Nephron (organoid): ENCODE results near the gene ELP4.

ENCODE experiments used
- H3K27ac Mint-ChIP-seq, 3 experiments: 2 replicates each; pipeline ENCODE4 v1.8.0; 2020; ENCODE audit warnings: mixed read lengths in 3 of 3, mild to moderate bottlenecking in 2 of 3, moderate library complexity in 1 of 3
- H3K27me3 Mint-ChIP-seq: 2 replicates; pipeline ENCODE4 v1.8.0; 2021; ENCODE audit warnings: low read depth, mild to moderate bottlenecking, moderate library complexity, mixed read lengths
- H3K36me3 Mint-ChIP-seq: 2 replicates; pipeline ENCODE4 v1.8.0; 2020; ENCODE audit warnings: low read depth, mixed read lengths
- H3K4me1 Mint-ChIP-seq: 2 replicates; pipeline ENCODE4 v1.8.0; 2020; ENCODE audit warnings: mixed read lengths
- H3K4me3 Mint-ChIP-seq, 3 experiments: 2 replicates each; pipeline ENCODE4 v1.8.0; 2020; ENCODE audit warnings: mild to moderate bottlenecking in 3 of 3, mixed read lengths in 3 of 3, moderate library complexity in 2 of 3
- H3K9me3 Mint-ChIP-seq: 2 replicates; pipeline ENCODE4 v1.8.0; 2020; ENCODE audit warnings: mixed read lengths
- CTCF ChIP-seq, 3 experiments: fragments of 200-600 bp; sonication (generic); IDR thresholded peaks; one replicate each; pipeline ENCODE4 v1.5.0; 2021; ENCODE audit warnings: antibody characterized with exemption in 3 of 3; ENCODE audit not compliant: unreplicated experiment in 3 of 3

Gene ELP4

GRCh38 chr11:31767685-31768084 is 258.1 kb downstream of the ELP4 start:
- Mint-ChIP-seq H3K4me3 (no peak overlapping the region), H3K4me1 (no peaks in the 10 kb centered on the region), H3K27me3 (no peaks in the 10 kb centered on the region)

GRCh38 chr11:31768749-31769640 is 259.4 kb downstream of the ELP4 start:
- Mint-ChIP-seq H3K27me3 (no peaks in the 10 kb centered on the region), H3K4me3 (no peak overlapping the region), H3K36me3 (no peaks in the 10 kb centered on the region), H3K9me3 (no peaks in the 10 kb centered on the region), H3K4me1 (no peaks in the 10 kb centered on the region), H3K27ac (no peak overlapping the region)
- TF ChIP-seq CTCF (IDR thresholded peaks at IDR 0.05; ENCODE audit: unreplicated experiment in 3 of 3), result no peak

More at GRCh38 chr11:31767685-31768084, 258.1 kb downstream of the ELP4 start:
- no peaks in the 10 kb centered on the region for H3K9me3 Mint-ChIP-seq
- no peaks in the 10 kb centered on the region for H3K36me3 Mint-ChIP-seq
- H3K27ac Mint-ChIP-seq, result no peak overlapping the region
- no peak for TF ChIP-seq CTCF (IDR thresholded peaks at IDR 0.05; ENCODE audit: unreplicated experiment in 3 of 3)

- no peak overlapping the region for H3K27ac Mint-ChIP-seq
- no peaks in the 10 kb centered on the region for H3K4me1 Mint-ChIP-seq
Observed at GRCh38 chr11:31770011-31770700, 260.6 kb downstream of the ELP4 start.

GRCh38 chr11:31772412-31772811 is 262.8 kb downstream of the ELP4 start:
- no peak for TF ChIP-seq CTCF (IDR thresholded peaks at IDR 0.05; ENCODE audit: unreplicated experiment in 3 of 3)
- Mint-ChIP-seq H3K36me3 (no peaks in the 10 kb centered on the region), H3K4me3 (no peak overlapping the region), H3K9me3 (no peaks in the 10 kb centered on the region), H3K27me3 (no peaks in the 10 kb centered on the region), H3K27ac (no peak overlapping the region), H3K4me1 (no peaks in the 10 kb centered on the region)

More at GRCh38 chr11:31770011-31770700, 260.6 kb downstream of the ELP4 start:
- Mint-ChIP-seq H3K4me3 (no peak overlapping the region), H3K27me3 (no peaks in the 10 kb centered on the region), H3K9me3 (no peaks in the 10 kb centered on the region), H3K36me3 (no peaks in the 10 kb centered on the region)
- no peak for TF ChIP-seq CTCF (IDR thresholded peaks at IDR 0.05; ENCODE audit: unreplicated experiment in 3 of 3)

GRCh38 chr11:31779374-31779791 is 269.8 kb downstream of the ELP4 start:
- Mint-ChIP-seq H3K27me3 (no peaks in the 10 kb centered on the region), H3K36me3 (no peaks in the 10 kb centered on the region), H3K27ac (no peak overlapping the region), H3K9me3 (no peaks in the 10 kb centered on the region), H3K4me1 (no peaks in the 10 kb centered on the region), H3K4me3 (no peak overlapping the region)
- no peak for TF ChIP-seq CTCF (IDR thresholded peaks at IDR 0.05; ENCODE audit: unreplicated experiment in 3 of 3)
